ENCODE results near the gene ZDHHC3. TPM values are rescaled to one million over a fixed set of nuclear protein-coding genes. Genes with fewer than 3 reads are reported as not detected.
A peak's percentile ranks its signal among the peaks of the same experiment; 100 is the strongest.

ZDHHC3 gene
- total and polyA plus RNA-seq, 4 experiments from 2014 or later: 35.4 to 41.9 (median 38.1) TPM

DNA sequence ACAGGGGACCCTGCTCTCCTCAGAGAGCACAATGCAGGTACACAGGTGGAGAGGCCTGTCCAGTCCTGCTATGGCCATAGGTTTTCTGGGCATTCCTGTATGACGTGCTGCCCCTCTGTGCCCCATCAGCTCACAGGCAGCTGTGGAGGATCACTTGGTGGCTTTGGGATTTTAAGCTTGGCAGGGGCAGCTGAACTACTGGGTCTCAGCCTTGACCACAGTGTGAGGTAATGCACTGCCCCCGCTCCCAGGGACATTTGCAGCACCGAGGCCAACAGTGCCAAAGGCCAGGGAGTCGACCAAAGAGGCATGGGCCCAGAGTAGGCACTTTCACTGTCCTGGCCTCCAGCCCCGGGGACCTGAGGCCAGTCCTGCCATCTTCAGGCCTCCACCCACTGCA is 46.2 kb downstream of the ZDHHC3 start:
- Histone ChIP-seq H3K36me3 (ENCODE audit: insufficient read depth, low read length) (peaks cover 48% of the 10 kb centered on the region), H3K9me3 (ENCODE audit: control insufficient read depth in 1 of 2, low read length in 2 of 2) (no peaks in the 10 kb centered on the region), H3K27me3 (ENCODE audit: insufficient read depth, low read length) (no peaks in the 10 kb centered on the region), H3K4me3 (ENCODE audit: low read length in 2 of 2) (no peak overlapping the region), H3K27ac (ENCODE audit: low read depth, low read length) (no peak overlapping the region), H3K4me1 (ENCODE audit: insufficient read depth, low read length) (no peaks in the 10 kb centered on the region)
- intact Hi-C loops (cut with micrococcal nuclease): no loop called here
- no peak for DNase-seq
- Mint-ChIP-seq H3K27me3 (no peaks in the 10 kb centered on the region), H3K4me1 (peaks cover 0 to 6% (median 0%) of the 10 kb centered on the region in 4 donors), H3K4me3 (no peak overlapping the region), H3K27ac (no peak overlapping the region), H3K9me3 (no peaks in the 10 kb centered on the region), H3K36me3 (peaks cover 43 to 79% of the 10 kb centered on the region in 2 donors)
- ChIA-PET CTCF (ENCODE audit: partially characterized antibody) (no interaction called here), POLR2A (ENCODE audit: partially characterized antibody) (no interaction called here)

DNA sequence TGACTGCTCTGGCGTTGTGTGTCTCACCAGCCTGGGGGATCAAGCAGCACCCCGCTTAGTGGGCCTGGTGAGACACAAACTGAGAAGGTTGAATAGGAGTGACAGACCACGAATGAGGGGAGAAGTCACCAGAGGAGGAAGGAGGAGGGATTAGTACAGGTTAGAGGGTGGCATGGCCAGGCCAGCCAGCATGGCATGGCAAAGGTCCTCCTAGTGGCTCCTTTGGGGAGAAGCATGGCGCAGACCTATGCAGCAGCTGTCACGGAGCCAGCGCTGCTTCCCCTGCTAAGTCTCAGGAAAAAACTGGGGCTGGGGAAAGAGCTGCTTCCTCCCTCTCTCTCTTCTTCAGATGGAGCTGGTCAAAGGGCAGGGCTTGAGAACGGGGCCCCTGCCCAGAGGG is 48.6 kb downstream of the ZDHHC3 start:
- Histone ChIP-seq H3K4me3 (ENCODE audit: low read length in 2 of 2) (no peak overlapping the region), H3K9me3 (ENCODE audit: control insufficient read depth in 1 of 2, low read length in 2 of 2) (no peaks in the 10 kb centered on the region), H3K4me1 (ENCODE audit: insufficient read depth, low read length) (no peaks in the 10 kb centered on the region), H3K27me3 (ENCODE audit: insufficient read depth, low read length) (no peaks in the 10 kb centered on the region), H3K27ac (ENCODE audit: low read depth, low read length) (no peak overlapping the region), H3K36me3 (ENCODE audit: insufficient read depth, low read length) (peaks cover 35% of the 10 kb centered on the region)
- H3K36me3 Mint-ChIP-seq: peaks cover 28 to 78% of the 10 kb centered on the region in 2 donors
- H3K27me3 Mint-ChIP-seq: no peaks in the 10 kb centered on the region
- DNase-seq: no peak
- H3K9me3 Mint-ChIP-seq: no peaks in the 10 kb centered on the region
- intact Hi-C loops (cut with micrococcal nuclease): no loop called here
- ChIA-PET POLR2A (ENCODE audit: partially characterized antibody) (no interaction called here), CTCF (ENCODE audit: partially characterized antibody) (interaction anchor here (1.2 to 1.9 kb wide), 2 partner anchors 12 to 14 kb away, joined by 4 to 8 read pairs; no protein-coding TSS in a partner anchor)
- H3K27ac Mint-ChIP-seq: peak overlapping the region in 1 of 7 donors; percentile 86
- no peaks in the 10 kb centered on the region for H3K4me1 Mint-ChIP-seq
- H3K4me3 Mint-ChIP-seq: no peak overlapping the region

DNA sequence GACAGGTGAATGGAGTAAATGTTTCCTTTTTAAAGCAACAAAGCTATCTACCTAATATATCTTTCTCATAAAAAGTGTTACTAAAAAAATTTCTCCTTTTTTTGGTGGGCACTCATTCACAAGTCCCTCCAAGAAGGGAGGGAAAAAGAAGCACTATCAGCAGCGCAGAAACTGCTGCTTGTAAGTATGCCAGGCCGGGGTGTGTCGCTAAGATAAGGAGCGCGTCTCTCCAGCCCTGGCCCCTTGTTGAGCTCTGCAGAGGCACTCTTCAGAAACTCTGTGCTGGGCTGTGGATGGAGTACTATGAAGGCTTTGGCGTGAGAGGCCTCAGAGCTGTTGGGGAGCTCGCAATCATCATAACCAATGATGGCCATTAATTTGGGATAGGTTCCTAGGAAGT is 49.1 kb downstream of the ZDHHC3 start:
- intact Hi-C loops (cut with micrococcal nuclease): no loop called here
- no peak for DNase-seq
- Mint-ChIP-seq H3K4me3 (no peak overlapping the region), H3K36me3 (peaks cover 31 to 78% of the 10 kb centered on the region in 2 donors), H3K9me3 (no peaks in the 10 kb centered on the region), H3K27me3 (no peaks in the 10 kb centered on the region), H3K27ac (no peak overlapping the region), H3K4me1 (no peaks in the 10 kb centered on the region)
- H3K4me1 ChIP-seq (ENCODE audit: insufficient read depth, low read length): no peaks in the 10 kb centered on the region
- no peak overlapping the region for H3K27ac ChIP-seq (ENCODE audit: low read depth, low read length)
- ChIA-PET POLR2A (ENCODE audit: partially characterized antibody) (no interaction called here), CTCF (ENCODE audit: partially characterized antibody) (interaction anchor here (1.2 to 1.9 kb wide), 2 partner anchors 12 to 14 kb away, joined by 4 to 8 read pairs; no protein-coding TSS in a partner anchor)
- no peaks in the 10 kb centered on the region for H3K27me3 ChIP-seq (ENCODE audit: insufficient read depth, low read length)
- H3K9me3 ChIP-seq (ENCODE audit: control insufficient read depth in 1 of 2, low read length in 2 of 2): no peaks in the 10 kb centered on the region
- H3K36me3 ChIP-seq (ENCODE audit: insufficient read depth, low read length): peaks cover 35% of the 10 kb centered on the region
- no peak overlapping the region for H3K4me3 ChIP-seq (ENCODE audit: low read length in 2 of 2)

DNA sequence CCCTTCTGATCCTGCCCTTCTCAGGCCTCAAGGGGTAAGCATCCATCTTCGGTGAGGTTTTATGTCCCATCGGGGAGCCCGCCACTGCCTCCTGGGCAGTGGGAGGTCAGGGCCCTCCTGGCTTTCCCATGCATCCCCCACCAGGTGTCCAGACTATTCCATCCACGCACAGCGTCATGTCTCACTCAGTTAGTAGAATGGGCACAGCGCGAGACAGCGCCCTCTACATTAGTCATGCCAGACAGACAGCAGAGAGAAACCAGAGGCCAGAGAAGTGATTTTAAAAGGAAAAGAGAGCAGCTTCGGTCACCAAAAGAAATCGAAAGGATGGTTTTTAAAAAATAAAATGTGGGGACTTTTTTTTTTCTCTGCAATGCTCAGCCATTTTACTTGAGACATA is 49.8 kb downstream of the ZDHHC3 start:
- Histone ChIP-seq H3K9me3 (ENCODE audit: control insufficient read depth in 1 of 2, low read length in 2 of 2) (no peaks in the 10 kb centered on the region), H3K27ac (ENCODE audit: low read depth, low read length) (no peak overlapping the region), H3K27me3 (ENCODE audit: insufficient read depth, low read length) (no peaks in the 10 kb centered on the region), H3K36me3 (ENCODE audit: insufficient read depth, low read length) (peaks cover 35% of the 10 kb centered on the region), H3K4me3 (ENCODE audit: low read length in 2 of 2) (no peak overlapping the region), H3K4me1 (ENCODE audit: insufficient read depth, low read length) (no peaks in the 10 kb centered on the region)
- H3K36me3 Mint-ChIP-seq: peaks cover 35 to 79% of the 10 kb centered on the region in 2 donors
- peak overlapping the region in 1 of 7 donors; percentile 88 for H3K27ac Mint-ChIP-seq
- H3K9me3 Mint-ChIP-seq: no peaks in the 10 kb centered on the region
- POLR2A ChIA-PET (ENCODE audit: partially characterized antibody): no interaction called here
- intact Hi-C loops (cut with micrococcal nuclease): no loop called here
- CTCF ChIA-PET (ENCODE audit: partially characterized antibody): no interaction called here
- H3K4me1 Mint-ChIP-seq: no peaks in the 10 kb centered on the region
- H3K27me3 Mint-ChIP-seq: no peaks in the 10 kb centered on the region
- no peak for DNase-seq
- no peak overlapping the region for H3K4me3 Mint-ChIP-seq

DNA sequence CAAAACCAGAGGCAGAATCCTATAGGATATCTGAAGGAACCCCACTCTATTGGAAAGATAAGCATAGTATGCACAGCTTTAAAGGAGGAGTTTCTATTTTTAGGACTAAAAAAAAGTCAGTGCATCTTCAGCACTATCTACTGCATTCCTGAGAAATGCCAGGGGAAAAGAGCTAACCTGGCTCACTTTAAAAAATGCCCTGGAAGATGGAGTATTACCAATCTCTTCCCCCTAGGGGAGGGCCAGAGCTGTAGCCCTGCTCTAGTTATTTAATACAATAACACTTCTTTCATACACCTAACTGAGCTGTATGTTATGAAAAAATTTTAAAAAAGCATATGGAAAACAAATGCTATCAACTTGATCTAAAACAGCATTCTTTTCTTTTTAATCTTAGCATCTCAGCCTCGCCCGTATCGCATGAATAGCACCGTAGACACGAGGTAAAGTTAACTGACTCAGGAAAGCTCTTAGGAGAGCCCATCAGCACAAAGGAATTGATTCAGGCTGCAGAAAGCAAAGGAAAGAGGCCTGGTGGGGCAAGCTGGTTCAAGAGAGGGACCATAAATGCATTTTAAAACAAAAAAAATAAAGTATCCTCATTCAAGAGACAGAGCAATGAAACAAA is 51.4 kb downstream of the ZDHHC3 start:
- POLR2A ChIA-PET (ENCODE audit: partially characterized antibody): no interaction called here
- CTCF ChIA-PET (ENCODE audit: partially characterized antibody): interaction anchor here (1.3 to 2.0 kb wide), 3 partner anchors 10 to 392 kb away, joined by 3 to 13 read pairs (median 5); no protein-coding TSS in a partner anchor
- no peaks in the 10 kb centered on the region for H3K4me1 Mint-ChIP-seq
- Histone ChIP-seq H3K4me3 (ENCODE audit: low read length in 2 of 2) (no peak overlapping the region), H3K27ac (ENCODE audit: low read depth, low read length) (no peak overlapping the region), H3K9me3 (ENCODE audit: control insufficient read depth in 1 of 2, low read length in 2 of 2) (no peaks in the 10 kb centered on the region), H3K4me1 (ENCODE audit: insufficient read depth, low read length) (no peaks in the 10 kb centered on the region), H3K36me3 (ENCODE audit: insufficient read depth, low read length) (peaks cover 29% of the 10 kb centered on the region), H3K27me3 (ENCODE audit: insufficient read depth, low read length) (no peaks in the 10 kb centered on the region)
- intact Hi-C loops (cut with micrococcal nuclease): no loop called here
- no peak overlapping the region for H3K4me3 Mint-ChIP-seq
- DNase-seq: no peak
- no peaks in the 10 kb centered on the region for H3K9me3 Mint-ChIP-seq
- no peaks in the 10 kb centered on the region for H3K27me3 Mint-ChIP-seq
- peak overlapping the region in 2 of 7 donors; percentile 8 to 35 for H3K27ac Mint-ChIP-seq
- peaks cover 40 to 77% of the 10 kb centered on the region in 2 donors for H3K36me3 Mint-ChIP-seq

DNA sequence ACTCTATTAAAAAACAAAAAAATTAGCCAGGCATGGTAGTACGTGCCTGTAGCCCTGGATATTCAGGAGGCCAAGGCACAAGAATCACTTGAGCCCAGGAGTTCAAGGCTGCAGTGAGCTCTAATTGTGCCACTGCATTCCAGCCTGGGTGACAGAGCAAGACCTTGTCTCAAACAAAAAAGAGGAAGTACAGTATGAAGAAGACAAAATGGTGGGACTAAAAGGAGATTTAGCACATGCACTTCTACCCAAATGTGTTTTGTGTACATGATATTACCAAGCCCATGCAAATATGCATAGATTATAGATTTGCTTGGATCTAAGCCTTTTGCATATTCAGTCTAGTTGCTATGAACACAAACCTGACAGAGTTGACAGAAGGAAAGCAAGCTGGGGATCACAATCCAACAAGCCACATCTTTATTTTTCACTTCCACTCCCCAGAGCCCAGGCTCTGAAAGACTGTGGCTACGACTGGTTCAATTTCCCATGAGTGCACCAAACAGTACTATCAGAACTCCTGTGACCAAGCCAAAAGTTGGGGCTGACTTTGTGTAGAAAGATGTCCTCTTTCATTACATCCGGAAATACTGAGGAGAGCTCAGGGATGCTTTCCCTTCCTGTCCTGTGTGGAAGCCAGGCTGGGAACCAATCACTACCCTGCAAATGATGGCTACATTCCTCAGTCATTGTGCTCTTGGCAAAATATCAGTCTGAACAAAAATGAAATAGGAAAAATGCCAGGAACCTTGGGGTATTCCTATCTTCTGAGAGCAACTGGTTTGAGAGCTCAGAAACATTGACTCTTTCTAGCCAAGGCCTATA is 52.1 kb downstream of the ZDHHC3 start:
- Histone ChIP-seq H3K27me3 (ENCODE audit: insufficient read depth, low read length) (no peaks in the 10 kb centered on the region), H3K36me3 (ENCODE audit: insufficient read depth, low read length) (peaks cover 22% of the 10 kb centered on the region), H3K9me3 (ENCODE audit: control insufficient read depth in 1 of 2, low read length in 2 of 2) (no peaks in the 10 kb centered on the region), H3K27ac (ENCODE audit: low read depth, low read length) (no peak overlapping the region), H3K4me1 (ENCODE audit: insufficient read depth, low read length) (no peaks in the 10 kb centered on the region), H3K4me3 (ENCODE audit: low read length in 2 of 2) (no peak overlapping the region)
- no peaks in the 10 kb centered on the region for H3K4me1 Mint-ChIP-seq
- H3K27ac Mint-ChIP-seq: peak overlapping the region in 2 of 7 donors; percentile 29 to 51
- no peak overlapping the region for H3K4me3 Mint-ChIP-seq
- H3K36me3 Mint-ChIP-seq: peaks cover 35 to 78% of the 10 kb centered on the region in 2 donors
- no peaks in the 10 kb centered on the region for H3K27me3 Mint-ChIP-seq
- no peak for DNase-seq
- POLR2A ChIA-PET (ENCODE audit: partially characterized antibody): no interaction called here
- CTCF ChIA-PET (ENCODE audit: partially characterized antibody): interaction anchor here (1.3 to 2.0 kb wide), 3 partner anchors 10 to 391 kb away, joined by 3 to 13 read pairs (median 5); no protein-coding TSS in a partner anchor
- intact Hi-C loops (cut with micrococcal nuclease): no loop called here
- H3K9me3 Mint-ChIP-seq: no peaks in the 10 kb centered on the region

DNA sequence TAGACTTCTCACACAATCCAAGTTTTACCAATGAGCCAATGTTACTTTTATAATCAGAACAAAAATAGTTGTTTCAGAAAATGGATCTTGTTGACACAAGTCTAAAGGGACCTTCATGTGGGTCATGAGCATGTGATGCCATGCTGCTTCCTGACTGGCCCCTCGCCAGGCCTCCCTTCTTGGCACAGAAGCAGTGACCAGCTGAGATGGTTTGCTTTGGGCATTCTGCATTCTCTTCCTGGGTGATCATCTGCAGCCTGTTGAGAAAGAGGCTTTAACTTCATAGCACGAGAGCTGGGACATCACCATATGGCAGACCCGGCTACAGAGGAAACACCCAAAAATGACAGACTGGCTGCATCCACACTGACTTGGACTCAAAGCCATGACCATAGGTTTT is 55.9 kb downstream of the ZDHHC3 start:
- intact Hi-C loops (cut with micrococcal nuclease): no loop called here

More for the DNA sequence above, 55.9 kb downstream of the ZDHHC3 start:
- Mint-ChIP-seq H3K27me3 (no peaks in the 10 kb centered on the region), H3K9me3 (no peaks in the 10 kb centered on the region), H3K36me3 (peaks cover 13 to 48% of the 10 kb centered on the region in 2 donors), H3K4me1 (no peaks in the 10 kb centered on the region), H3K4me3 (no peak overlapping the region), H3K27ac (peak overlapping the region in 1 of 7 donors; percentile 8)
- POLR2A ChIA-PET (ENCODE audit: partially characterized antibody): no interaction called here
- Histone ChIP-seq H3K4me1 (ENCODE audit: insufficient read depth, low read length) (no peaks in the 10 kb centered on the region), H3K27ac (ENCODE audit: low read depth, low read length) (no peak overlapping the region), H3K4me3 (ENCODE audit: low read length in 2 of 2) (no peak overlapping the region), H3K27me3 (ENCODE audit: insufficient read depth, low read length) (no peaks in the 10 kb centered on the region), H3K9me3 (ENCODE audit: control insufficient read depth in 1 of 2, low read length in 2 of 2) (no peaks in the 10 kb centered on the region), H3K36me3 (ENCODE audit: insufficient read depth, low read length) (peaks cover 8% of the 10 kb centered on the region)
- DNase-seq: no peak
- CTCF ChIA-PET (ENCODE audit: partially characterized antibody): no interaction called here
